Mesenchymal stem cell (in vitro differentiated cells and primary cell): ENCODE measurements around the gene FXYD1.

ENCODE experiments used
- DNase-seq: peaks from one replicate; pipeline ENCODE4 v3.0.0-alpha.2; 2013
- H2AFZ ChIP-seq: one replicate; pipeline ENCODE4 v1.6.1; 2013; ENCODE audit warnings: low read depth, mild to moderate bottlenecking, control low read depth, inconsistent platforms, low read length, moderate library complexity
- H2AK5ac ChIP-seq: 2 replicates; pipeline ENCODE4 v1.6.1; 2013; ENCODE audit warnings: low read length, moderate library complexity, mild to moderate bottlenecking, inconsistent platforms; ENCODE audit not compliant: severe bottlenecking
- H2BK120ac ChIP-seq: one replicate; pipeline ENCODE4 v1.6.1; 2013; ENCODE audit warnings: low read depth, mild to moderate bottlenecking, inconsistent platforms, low read length, moderate library complexity
- H2BK12ac ChIP-seq, 2 experiments: one replicate each; pipeline ENCODE4 v1.6.1; 2013; ENCODE audit warnings: inconsistent platforms in 2 of 2, low read length in 2 of 2, mild to moderate bottlenecking in 2 of 2, moderate library complexity in 2 of 2, control low read depth in 1 of 2
- H2BK15ac ChIP-seq: one replicate; pipeline ENCODE4 v1.6.1; 2013; ENCODE audit warnings: mild to moderate bottlenecking, low read depth, inconsistent platforms; ENCODE audit not compliant: poor library complexity, severe bottlenecking
- H2BK5ac ChIP-seq: 2 replicates; pipeline ENCODE4 v1.6.1; 2013; ENCODE audit warnings: low read depth, mild to moderate bottlenecking, low read length, control low read depth, inconsistent platforms; ENCODE audit not compliant: poor library complexity, severe bottlenecking
- H3K14ac ChIP-seq, 2 experiments: one replicate each; pipeline ENCODE4 v1.6.1; 2013; ENCODE audit warnings: inconsistent platforms in 2 of 2, low read length in 2 of 2, control low read depth in 1 of 2, mild to moderate bottlenecking in 1 of 2, moderate library complexity in 1 of 2
- H3K18ac ChIP-seq, 2 experiments: one replicate each; pipeline ENCODE4 v1.6.1; 2013; ENCODE audit warnings: inconsistent platforms in 2 of 2, low read length in 2 of 2, control low read depth in 1 of 2, low read depth in 1 of 2, mild to moderate bottlenecking in 1 of 2
- H3K23ac ChIP-seq, 2 experiments: one replicate each; pipeline ENCODE4 v1.6.1; 2013; ENCODE audit warnings: inconsistent platforms in 2 of 2, low read length in 2 of 2, mild to moderate bottlenecking in 2 of 2, moderate library complexity in 2 of 2, control low read depth in 1 of 2
- H3K27ac ChIP-seq: 2 replicates; pipeline ENCODE4 v1.5.1; 2013; ENCODE audit warnings: mild to moderate bottlenecking, moderate library complexity, low read length, control low read depth, inconsistent platforms; ENCODE audit not compliant: poor library complexity, severe bottlenecking
- H3K27me3 ChIP-seq, 2 experiments: 2 replicates each; pipeline versions ENCODE4 v1.6.1 to v1.7.0; 2013; ENCODE audit warnings: low read length in 2 of 2, mild to moderate bottlenecking in 2 of 2, moderate library complexity in 2 of 2, control low read depth in 1 of 2, inconsistent platforms in 1 of 2; ENCODE audit not compliant: control insufficient read depth in 1 of 2, insufficient read depth in 1 of 2
- H3K36me3 ChIP-seq, 2 experiments: 2 replicates each; pipeline versions ENCODE4 v1.6.1 to v1.7.0; 2013; ENCODE audit warnings: low read length in 2 of 2, control low read depth in 1 of 2, inconsistent platforms in 1 of 2, low read depth in 1 of 2, mild to moderate bottlenecking in 1 of 2; ENCODE audit not compliant: insufficient read depth in 2 of 2, control insufficient read depth in 1 of 2
- H3K4ac ChIP-seq, 2 experiments: one replicate each; pipeline ENCODE4 v1.6.1; 2013; ENCODE audit warnings: inconsistent platforms in 2 of 2, low read length in 2 of 2, mild to moderate bottlenecking in 2 of 2, moderate library complexity in 2 of 2, control low read depth in 1 of 2, low read depth in 1 of 2
- H3K4me1 ChIP-seq: 2 replicates; pipeline ENCODE4 v1.6.1; 2013; ENCODE audit warnings: low read depth, low read length, control low read depth; ENCODE audit not compliant: control insufficient read depth, insufficient read depth
- H3K4me2 ChIP-seq: 2 replicates; pipeline ENCODE4 v1.6.1; 2013; ENCODE audit warnings: low read length, mild to moderate bottlenecking, inconsistent platforms; ENCODE audit not compliant: poor library complexity, severe bottlenecking
- H3K4me3 ChIP-seq, 2 experiments: 2 replicates each; pipeline versions ENCODE4 v1.5.1 to v1.7.0; 2013; ENCODE audit warnings: low read length in 2 of 2, mild to moderate bottlenecking in 2 of 2, control low read depth in 1 of 2, low read depth in 1 of 2; ENCODE audit not compliant: insufficient read depth in 1 of 2
- H3K79me1 ChIP-seq: replicated peaks from 2 replicates; pipeline ENCODE4 v1.6.1; 2013; ENCODE audit warnings: mild to moderate bottlenecking, control low read depth, low read length, inconsistent platforms; ENCODE audit not compliant: poor library complexity, severe bottlenecking
- H3K9ac ChIP-seq: 2 replicates; pipeline ENCODE4 v1.7.0; 2013; ENCODE audit warnings: mild to moderate bottlenecking, low read length, moderate library complexity
- H3K9me3 ChIP-seq: 2 replicates; pipeline ENCODE4 v1.7.0; 2013; ENCODE audit warnings: mild to moderate bottlenecking, low read length; ENCODE audit not compliant: control insufficient read depth
- H4K8ac ChIP-seq: one replicate; pipeline ENCODE4 v1.6.1; 2013; ENCODE audit warnings: inconsistent platforms, mild to moderate bottlenecking, low read length, moderate library complexity
- H4K91ac ChIP-seq: one replicate; pipeline ENCODE4 v1.6.1; 2013; ENCODE audit warnings: mild to moderate bottlenecking, low read length, inconsistent platforms
- WGBS: methylation state at CpG from one replicate; pipeline ENCODE4 v1.1.7; 2013; ENCODE audit warnings: mixed read lengths; 5-methylcytosine and 5-hydroxymethylcytosine counted together

The FXYD1 gene

GRCh38 chr19:35171730-35172129 lies 33.1 kb downstream of the FXYD1 start:
- H3K79me1 ChIP-seq = no peaks in the 10 kb centered on the region
- H2BK120ac ChIP-seq = no peak overlapping the region
- no peak overlapping the region for H2AFZ ChIP-seq
- no peak overlapping the region for H3K14ac ChIP-seq
- no peak overlapping the region for H3K4me2 ChIP-seq
- H4K8ac ChIP-seq = no peak overlapping the region
- H3K4me1 ChIP-seq = peaks cover 12% of the 10 kb centered on the region
- no peak overlapping the region for H3K18ac ChIP-seq
- no peaks in the 10 kb centered on the region for H3K27me3 ChIP-seq
- no peak overlapping the region for H2BK12ac ChIP-seq
- no peak overlapping the region for H3K23ac ChIP-seq
- no peak overlapping the region for H2AK5ac ChIP-seq
- no peak overlapping the region for H3K4ac ChIP-seq
- DNase-seq = no peak
- H2BK15ac ChIP-seq = no peak overlapping the region
- H3K27ac ChIP-seq = no peak overlapping the region
- WGBS = 95% methylated on average over 3 of the region's 3 CpGs
- H3K9me3 ChIP-seq = peaks cover 6% of the 10 kb centered on the region
- no peak overlapping the region for H2BK5ac ChIP-seq
- H3K36me3 ChIP-seq = peaks cover 17 to 40% of the 10 kb centered on the region in 2 experiments
- no peak overlapping the region for H3K4me3 ChIP-seq
- no peak overlapping the region for H4K91ac ChIP-seq
- no peak overlapping the region for H3K9ac ChIP-seq

- DNase-seq = no peak
- H3K9ac ChIP-seq = no peak overlapping the region
- no peaks in the 10 kb centered on the region for H3K27me3 ChIP-seq
- no peak overlapping the region for H2AFZ ChIP-seq
- H3K4me2 ChIP-seq = no peak overlapping the region
- no peak overlapping the region for H4K8ac ChIP-seq
- no peak overlapping the region for H2AK5ac ChIP-seq
- peaks cover 17 to 22% of the 10 kb centered on the region in 2 experiments for H3K36me3 ChIP-seq
- peaks cover 3% of the 10 kb centered on the region for H3K9me3 ChIP-seq
- no peak overlapping the region for H2BK5ac ChIP-seq
- H4K91ac ChIP-seq = no peak overlapping the region
- no peak overlapping the region for H3K23ac ChIP-seq
- H3K27ac ChIP-seq = no peak overlapping the region
- H3K79me1 ChIP-seq = no peaks in the 10 kb centered on the region
- H2BK12ac ChIP-seq = no peak overlapping the region
- H2BK15ac ChIP-seq = no peak overlapping the region
- H3K4me1 ChIP-seq = peaks cover 1% of the 10 kb centered on the region
- 87% methylated on average over 4 of the region's 6 CpGs for WGBS
- no peak overlapping the region for H3K4me3 ChIP-seq
- no peak overlapping the region for H2BK120ac ChIP-seq
- H3K14ac ChIP-seq = no peak overlapping the region
- no peak overlapping the region for H3K18ac ChIP-seq
- H3K4ac ChIP-seq = no peak overlapping the region
Observed at GRCh38 chr19:35174226-35174625, 35.6 kb downstream of the FXYD1 start.

- H3K27ac ChIP-seq = no peak overlapping the region
- no peak overlapping the region for H2AK5ac ChIP-seq
- no peak overlapping the region for H3K18ac ChIP-seq
- H2AFZ ChIP-seq = no peak overlapping the region
- no peak overlapping the region for H2BK15ac ChIP-seq
- H3K4me3 ChIP-seq = no peak overlapping the region
- H2BK12ac ChIP-seq = no peak overlapping the region
- peak overlapping the region; percentile 58 for H3K9ac ChIP-seq
- no peak overlapping the region for H3K4ac ChIP-seq
- H4K8ac ChIP-seq = no peak overlapping the region
- no peak for DNase-seq
- peaks cover 3% of the 10 kb centered on the region for H3K9me3 ChIP-seq
- 71% methylated on average over 3 of the region's 3 CpGs for WGBS
- H2BK120ac ChIP-seq = no peak overlapping the region
- H3K4me1 ChIP-seq = peaks cover 1% of the 10 kb centered on the region
- H3K23ac ChIP-seq = no peak overlapping the region
- no peak overlapping the region for H3K14ac ChIP-seq
- no peak overlapping the region for H3K4me2 ChIP-seq
- H4K91ac ChIP-seq = no peak overlapping the region
- no peaks in the 10 kb centered on the region for H3K79me1 ChIP-seq
- H3K36me3 ChIP-seq = peaks cover 3 to 7% of the 10 kb centered on the region in 2 experiments
- no peak overlapping the region for H2BK5ac ChIP-seq
- H3K27me3 ChIP-seq = no peaks in the 10 kb centered on the region
Observed at GRCh38 chr19:35176181-35176570, 37.6 kb downstream of the FXYD1 start.

GRCh38 chr19:35177377-35178274 lies 39.0 kb downstream of the FXYD1 start:
- no peak overlapping the region for H2AK5ac ChIP-seq
- H3K79me1 ChIP-seq = no peaks in the 10 kb centered on the region
- no peak overlapping the region for H3K4me2 ChIP-seq
- 67% methylated on average over 4 of the region's 7 CpGs for WGBS
- no peak overlapping the region for H2BK12ac ChIP-seq
- H3K36me3 ChIP-seq = peaks cover 0 to 2% of the 10 kb centered on the region in 2 experiments
- no peak overlapping the region for H3K4ac ChIP-seq
- H4K8ac ChIP-seq = no peak overlapping the region
- no peak overlapping the region for H2BK15ac ChIP-seq
- no peak overlapping the region for H3K23ac ChIP-seq
- no peak overlapping the region for H2BK120ac ChIP-seq
- H4K91ac ChIP-seq = no peak overlapping the region
- H3K18ac ChIP-seq = no peak overlapping the region
- no peak overlapping the region for H3K27ac ChIP-seq
- DNase-seq = no peak
- peaks cover 1% of the 10 kb centered on the region for H3K4me1 ChIP-seq
- no peak overlapping the region for H3K4me3 ChIP-seq
- no peaks in the 10 kb centered on the region for H3K27me3 ChIP-seq
- no peak overlapping the region for H3K9ac ChIP-seq
- H3K9me3 ChIP-seq = peaks cover 3% of the 10 kb centered on the region
- H2BK5ac ChIP-seq = no peak overlapping the region
- H2AFZ ChIP-seq = no peak overlapping the region
- H3K14ac ChIP-seq = no peak overlapping the region
